GM15510 (cell line): Measurements from ENCODE around the gene ZNF606.
A peak's percentile ranks its signal among the peaks of the same experiment; 100 is the strongest.

Experiments used
- POLR2A ChIP-seq: IDR thresholded peaks from 3 replicates; pipeline ENCODE4 v1.6.1; 2011; ENCODE audit warnings: borderline replicate concordance; ENCODE audit not compliant: insufficient read length; ENCODE audit errors: extremely low read depth

The ZNF606 gene

DNA sequence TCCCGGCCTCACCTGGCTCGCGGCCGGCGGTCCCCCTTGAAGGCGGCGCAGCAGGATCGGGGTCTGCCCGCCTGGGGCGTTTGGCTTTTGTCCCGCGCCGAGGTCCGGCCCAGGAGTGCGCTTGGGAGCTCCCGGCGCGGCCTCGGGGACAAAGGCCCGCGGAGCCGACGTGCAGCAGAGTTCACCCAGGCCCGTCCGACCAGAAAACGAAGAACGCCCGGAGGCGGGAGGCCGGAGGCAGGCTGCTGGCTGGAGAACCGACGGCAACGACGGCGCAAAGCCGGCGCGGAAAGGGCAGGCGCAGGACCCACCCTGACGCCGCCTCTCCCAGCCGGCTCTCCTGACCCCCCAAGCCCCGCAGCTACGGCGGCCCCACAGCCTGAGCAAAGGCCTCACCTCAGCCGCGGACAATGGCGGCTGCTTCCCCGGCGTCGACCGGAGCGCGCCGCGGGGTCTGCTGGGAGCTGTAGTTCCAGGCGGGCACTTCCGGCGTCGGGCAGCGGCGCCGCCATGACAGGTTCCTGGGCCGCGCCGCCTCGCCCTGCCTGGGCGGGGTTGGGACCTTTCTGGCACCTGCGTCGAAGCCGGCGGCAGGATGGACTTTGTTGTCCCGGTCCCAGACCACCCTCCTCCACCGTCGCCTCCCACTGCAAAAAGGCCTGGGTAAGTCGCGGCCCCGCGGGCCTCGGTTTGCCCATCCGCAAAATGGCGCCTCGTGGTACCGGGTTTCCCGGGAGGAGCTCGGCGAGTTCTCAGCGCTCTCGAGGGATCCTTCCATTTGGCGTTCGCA, at the start of gene ZNF606:
Gene ZNF606 (minus strand): TSS at position 437 of the 790 bp plus-strand sequence. CDS start 1,501 bp downstream, outside the sequence.
- peak; percentile 61 for TF ChIP-seq POLR2A

DNA sequence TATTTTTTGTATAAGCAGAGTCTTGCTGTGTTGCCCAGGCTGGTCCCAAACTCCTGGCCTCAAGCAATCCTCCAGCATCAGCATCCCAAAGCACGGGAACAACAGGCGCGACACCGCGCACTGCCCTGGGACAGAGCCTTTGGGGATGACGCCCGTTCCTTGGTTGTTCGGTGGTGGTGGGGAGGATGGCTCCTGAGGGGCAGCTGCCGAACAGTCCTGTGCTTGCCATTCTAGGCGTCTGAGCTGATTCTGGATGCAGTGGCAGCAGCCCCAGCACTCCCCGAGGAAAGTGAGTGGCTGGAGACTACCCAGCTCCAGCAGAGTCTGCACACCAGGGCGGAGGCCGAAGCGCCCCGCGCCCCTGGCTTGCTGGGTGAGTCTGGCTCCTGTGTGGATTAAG, 49.6 kb upstream of the ZNF606 start:
- TF ChIP-seq POLR2A, result no peak

DNA sequence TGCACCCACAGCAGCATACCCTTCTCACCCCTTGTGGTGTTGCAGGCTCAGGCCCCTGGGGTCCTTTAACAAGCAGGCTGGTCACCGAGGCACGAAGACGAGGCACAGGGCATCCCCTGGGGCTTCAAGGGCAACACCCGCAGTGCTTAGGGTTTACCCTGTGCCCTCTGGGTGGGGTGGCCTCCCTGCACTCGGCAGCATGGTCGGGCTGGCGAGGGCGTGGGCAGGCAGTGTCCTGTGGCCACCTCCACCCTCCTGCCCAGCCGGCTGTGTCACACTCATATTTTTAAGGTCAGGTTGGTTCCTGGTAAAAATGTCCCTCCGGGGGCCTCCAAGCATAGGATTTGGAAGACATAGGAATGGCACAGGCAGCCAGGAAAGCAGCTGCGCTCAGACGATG, 45.1 kb upstream of the ZNF606 start:
- no peak for TF ChIP-seq POLR2A

DNA sequence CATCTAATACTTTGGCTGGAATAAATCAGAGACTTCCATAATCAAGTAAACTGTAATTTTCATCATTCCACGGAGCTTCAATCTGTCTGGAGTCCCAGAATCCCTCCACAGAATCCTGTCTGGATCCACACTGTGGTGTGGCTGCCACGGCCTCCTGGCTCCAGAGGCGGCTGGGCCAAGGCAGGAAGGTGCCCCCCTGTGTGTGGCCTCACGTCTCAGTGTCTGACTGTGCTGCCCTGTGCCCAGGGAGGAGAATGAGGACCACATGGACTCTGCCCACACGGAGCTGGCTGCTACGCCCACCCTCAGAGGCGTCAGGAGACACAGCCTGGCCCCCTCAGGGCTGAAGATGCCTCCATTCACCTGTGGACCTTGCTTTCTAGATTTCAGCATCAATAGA, 44.2 kb upstream of the ZNF606 start:
- TF ChIP-seq POLR2A, result no peak

DNA sequence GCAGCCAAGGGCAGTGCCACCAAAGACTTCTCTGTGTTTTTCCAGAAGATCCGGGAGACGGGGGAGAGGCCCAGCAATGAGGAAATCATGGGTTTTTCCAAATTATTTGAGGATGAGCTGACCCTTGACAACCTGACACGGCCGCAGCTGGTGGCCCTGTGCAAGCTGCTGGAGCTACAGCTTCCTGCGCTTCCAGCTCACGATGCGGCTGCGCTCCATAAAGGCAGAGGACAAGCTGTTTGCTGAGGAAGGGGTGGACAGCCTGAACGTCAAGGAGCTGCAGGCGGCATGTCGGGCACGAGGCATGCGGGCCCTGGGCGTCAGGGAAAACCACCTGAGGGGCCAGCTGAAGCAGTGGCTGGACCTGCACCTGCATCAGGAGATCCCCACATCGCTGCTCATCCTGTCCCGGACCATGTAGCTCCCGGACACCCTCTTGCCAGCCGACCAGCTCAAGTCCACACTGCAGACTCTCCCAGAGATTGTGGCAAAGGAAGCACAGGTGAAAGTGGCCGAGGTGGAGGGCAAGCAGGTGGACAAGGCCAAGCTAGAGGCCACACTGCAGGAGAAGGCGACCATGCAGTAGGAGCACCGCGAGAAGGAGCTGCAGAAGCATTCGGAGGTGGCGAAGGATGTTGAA, 42.9 kb upstream of the ZNF606 start:
- no peak for TF ChIP-seq POLR2A

DNA sequence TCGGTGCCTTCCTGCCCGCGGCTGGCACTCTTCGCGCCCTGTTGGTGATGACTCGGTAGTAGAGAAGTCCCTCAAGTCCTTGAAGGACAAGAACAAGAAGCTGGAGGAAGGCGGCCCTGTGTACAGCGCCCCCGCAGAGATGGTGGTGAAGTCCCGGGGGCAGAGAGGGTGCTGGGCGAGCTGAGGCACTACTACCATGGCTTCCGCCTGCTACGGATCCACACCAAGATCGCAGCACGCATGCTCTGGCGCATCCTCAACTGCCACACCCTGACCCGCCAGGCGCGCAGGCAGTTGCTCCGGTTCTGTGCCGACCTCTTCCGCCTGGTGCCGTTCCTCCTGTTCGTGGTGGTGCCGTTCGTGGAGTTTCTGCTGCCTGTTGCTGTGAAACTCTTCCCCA, 42.3 kb upstream of the ZNF606 start:
- no peak for TF ChIP-seq POLR2A

DNA sequence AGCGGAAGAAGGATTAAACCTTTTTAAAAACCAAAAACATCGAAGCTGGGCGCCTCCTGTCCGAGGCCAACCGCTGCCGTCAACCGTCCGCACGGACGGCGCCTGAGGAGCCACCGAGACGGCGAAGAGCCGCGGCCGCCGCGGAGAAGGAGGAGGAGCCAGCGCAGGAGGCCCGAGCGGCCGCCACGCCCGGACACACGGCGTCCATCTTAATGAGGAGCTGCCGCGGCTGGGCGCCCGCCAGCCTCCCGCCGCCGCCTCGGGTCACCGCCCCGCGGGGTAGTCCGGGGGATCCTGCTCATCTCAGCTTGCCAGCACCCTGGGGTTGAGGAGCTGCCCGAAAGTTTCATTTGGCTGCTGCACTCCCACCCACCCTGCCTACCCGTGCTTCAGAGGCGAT, 41.8 kb upstream of the ZNF606 start:
- TF ChIP-seq POLR2A, result no peak

DNA sequence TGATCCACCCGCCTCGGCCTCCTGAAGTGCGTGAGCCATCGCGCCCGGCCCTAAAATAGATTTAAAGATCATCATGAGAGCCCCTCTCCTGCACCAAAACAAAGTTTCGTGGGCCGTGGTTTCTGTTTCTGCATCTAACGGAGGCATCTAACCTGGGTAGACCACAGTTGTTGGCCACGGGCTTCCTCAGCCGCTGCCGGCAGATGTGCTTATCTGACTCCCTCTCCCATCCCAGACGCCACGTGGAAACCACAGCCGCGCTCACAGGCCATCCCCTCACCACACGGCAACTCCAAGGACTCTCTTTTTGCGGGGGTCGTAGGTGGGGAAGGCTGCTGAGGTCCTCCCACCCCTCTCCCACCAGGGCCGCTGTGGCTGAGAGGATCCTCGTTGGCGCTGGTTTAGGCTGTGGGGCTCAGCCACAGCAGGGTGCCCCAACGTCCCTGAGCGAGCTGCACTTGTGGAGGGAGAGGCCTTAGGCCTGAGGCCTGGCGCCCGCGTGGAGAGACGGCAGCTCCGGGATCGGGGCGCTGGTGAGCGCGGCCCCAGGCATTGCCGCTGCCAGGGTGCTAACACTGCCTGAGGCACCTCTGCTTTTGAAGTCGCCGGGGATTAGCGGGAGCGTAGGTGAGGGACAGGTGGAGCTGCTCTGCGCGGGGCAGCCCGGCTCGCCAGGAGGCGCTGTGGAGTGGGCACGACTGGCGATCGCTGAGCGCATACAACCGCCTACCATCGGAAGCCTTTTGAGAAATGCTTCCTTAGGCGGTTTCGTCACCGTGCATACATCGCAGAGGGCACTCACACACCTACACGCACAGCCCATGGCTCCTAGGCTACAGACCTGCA, 40.1 kb upstream of the ZNF606 start:
- TF ChIP-seq POLR2A, result no peak

DNA sequence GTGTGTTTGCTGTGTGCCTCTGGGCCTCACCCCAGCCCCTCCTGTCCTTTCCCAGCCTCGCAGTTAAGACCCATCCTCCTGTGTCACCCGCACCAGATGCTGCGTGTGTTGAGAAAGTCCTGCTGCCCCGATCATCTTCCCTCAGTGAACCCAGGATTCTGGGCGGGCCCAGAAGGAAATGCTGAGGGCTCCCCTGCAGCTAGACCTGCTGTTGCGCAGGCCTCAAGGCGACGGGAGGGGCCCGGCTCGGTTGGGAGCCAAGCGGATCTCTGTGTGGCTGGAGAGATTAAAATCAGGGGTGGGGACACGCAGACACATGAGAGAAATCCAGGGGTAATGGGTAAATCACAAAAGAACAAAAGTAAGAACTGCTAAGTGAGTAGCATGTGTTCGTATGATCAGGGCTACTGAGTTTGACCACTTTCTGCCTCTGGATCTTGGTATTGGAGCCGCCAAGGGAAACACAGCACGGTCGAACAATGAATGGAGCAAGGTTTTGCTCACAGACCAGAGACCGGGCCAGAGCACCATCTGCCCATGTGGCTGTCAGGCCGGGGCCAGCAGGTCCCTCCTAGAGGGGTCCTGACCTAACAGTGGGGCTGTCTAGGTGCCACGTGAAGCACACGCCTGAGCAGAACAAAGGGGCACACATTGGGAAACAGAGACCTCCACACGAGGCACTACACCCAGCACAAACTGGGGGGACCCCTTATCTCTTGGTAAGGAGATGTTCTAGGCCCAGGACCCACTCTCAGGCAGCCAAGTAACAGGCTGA, 38.3 kb upstream of the ZNF606 start:
- no peak for TF ChIP-seq POLR2A

DNA sequence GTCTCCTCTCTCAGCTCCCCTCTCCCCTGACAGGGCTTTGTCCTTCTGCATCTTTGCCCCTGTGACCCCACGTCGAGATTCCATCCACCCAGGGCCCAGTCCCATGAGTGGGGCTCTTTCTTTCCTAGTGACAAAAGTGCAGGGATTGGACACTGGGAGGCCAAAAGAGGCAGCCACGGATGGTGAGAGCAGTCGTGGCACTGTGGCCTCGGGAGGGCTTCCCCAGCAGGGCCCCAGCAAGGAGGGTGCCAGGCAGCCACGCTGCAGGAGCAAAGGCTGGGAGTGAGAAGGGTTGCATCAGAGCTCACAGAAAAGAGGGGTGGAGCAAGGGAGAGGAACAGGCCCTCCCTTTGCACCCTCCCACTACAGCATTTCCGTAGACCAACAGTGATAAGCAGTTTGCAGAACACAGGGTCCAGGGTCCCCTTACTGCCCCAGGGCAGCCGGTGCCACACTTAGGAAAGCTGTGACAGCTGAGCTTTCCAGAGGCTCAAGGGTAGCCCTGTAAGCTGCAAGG, 36.1 kb upstream of the ZNF606 start:
- TF ChIP-seq POLR2A, result no peak

DNA sequence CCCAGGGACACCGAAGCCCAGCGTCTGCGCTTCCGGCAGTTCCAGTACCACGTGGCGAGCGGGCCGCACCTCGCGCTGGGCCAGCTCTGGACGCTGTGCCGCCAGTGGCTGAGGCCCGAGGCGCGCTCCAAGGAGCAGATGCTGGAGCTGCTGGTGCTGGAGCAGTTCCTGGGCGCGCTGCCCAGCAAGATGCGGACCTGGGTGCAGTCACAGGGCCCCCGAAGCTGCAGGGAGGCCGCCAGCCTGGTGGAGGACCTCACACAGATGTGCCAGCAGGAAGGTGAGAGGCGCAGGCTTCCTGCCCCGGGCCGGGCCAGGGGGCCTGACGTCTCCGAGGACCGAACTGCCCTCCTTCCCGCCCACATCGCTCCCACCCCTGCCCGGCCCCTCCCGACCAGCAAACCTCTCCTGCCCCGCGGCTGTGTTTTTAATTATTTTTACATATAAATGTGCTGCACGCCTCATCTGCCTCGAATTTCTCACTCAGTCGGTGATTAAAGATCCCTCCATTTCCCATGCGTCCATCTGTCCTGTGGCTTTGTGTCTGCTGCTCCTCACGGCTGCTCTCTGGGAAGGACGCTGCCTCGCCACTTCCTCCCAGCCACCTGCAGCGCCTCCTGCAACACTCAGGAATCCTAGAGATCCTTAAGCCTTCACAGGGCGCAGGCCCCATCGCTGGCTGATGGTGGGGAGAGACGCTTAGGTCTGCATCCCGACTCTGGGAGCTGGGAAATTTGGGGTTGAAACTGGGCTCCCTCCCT, 35.5 kb upstream of the ZNF606 start:
- TF ChIP-seq POLR2A, result no peak

DNA sequence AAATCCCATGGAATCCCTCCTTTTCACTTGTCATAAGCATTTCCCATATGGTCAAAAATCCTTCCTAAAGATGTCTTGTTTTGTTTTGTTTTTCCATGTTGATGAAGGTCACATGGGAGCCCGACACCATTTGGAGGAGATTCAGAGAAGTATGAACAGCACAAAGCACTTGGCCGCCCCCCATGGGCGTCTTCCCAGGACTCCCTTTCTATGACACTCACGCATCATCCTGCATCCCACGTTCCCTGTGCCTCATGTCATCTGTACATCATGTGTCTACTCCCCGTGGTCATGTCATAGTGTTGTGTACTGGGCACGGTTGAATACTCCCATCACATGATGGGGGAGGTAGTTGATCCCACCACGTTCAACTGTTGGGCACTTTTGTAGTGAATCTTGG, 33.2 kb upstream of the ZNF606 start:
- no peak for TF ChIP-seq POLR2A

DNA sequence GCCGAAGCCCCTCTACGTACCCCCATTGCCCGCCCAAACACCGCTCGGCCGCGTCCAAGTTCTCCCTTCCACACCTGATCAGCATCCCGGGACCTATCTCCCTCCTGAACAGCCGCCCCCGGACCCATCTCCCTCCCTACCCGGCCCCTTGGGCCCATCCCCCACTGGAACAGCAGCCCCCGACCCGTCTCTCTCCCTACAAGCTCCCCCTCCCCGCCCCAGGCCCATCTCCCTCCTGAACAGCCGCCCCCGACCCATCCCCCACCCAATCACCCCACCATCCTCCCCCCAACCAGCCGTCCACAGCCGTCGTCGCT, 31.8 kb upstream of the ZNF606 start:
- no peak for TF ChIP-seq POLR2A
